Left colon (tissue), 2 donors: ENCODE data around the gene ATRIP. TPM values are rescaled to one million over a fixed set of nuclear protein-coding genes. Genes with fewer than 3 reads are reported as not detected.
"Not testable (repeated sequence)": the region's sequence is repeated elsewhere in the genome, so short reads cannot be mapped to it uniquely, and the experiment has no call there.

ENCODE experiments used
- ATAC-seq: fragments of 200-7000 bp; cut with Tn5 transposase; one replicate; pipeline ENCODE4 v1.9.1; 2020; ENCODE audit warnings: mild to moderate bottlenecking, moderate library complexity
- DNase-seq, 2 donors: peaks; one replicate each; pipeline ENCODE4 v3.0.0-alpha.2; 2020
- intact Hi-C, 2 donors: fragments of 100-400 bp; cut with DNase I in 1 of 2; cut with micrococcal nuclease in 1 of 2; formaldehyde crosslinking; loops; one replicate each; pipeline versions ENCODE4 v1.11.2 to v1.14.0; 2022; cut with DNase I, micrococcal nuclease
- long read RNA-seq: library from polyadenylated mRNA; unstranded; transcript quantifications from one replicate; pipeline ENCODE4 v2.0.0, GENCODE V29; 2021
- total RNA-seq, 2 donors: library from RNA; stranded (reverse); fragmentation: NEBNext Ultra II Directional; extraction: Animal tissue kit (Norgen Biotek cat#: 25700); gene quantifications; one replicate each; pipeline ENCODE4 v1.2.1, GENCODE V29; 2021
- donor health status: DM: no; HTN: no; CAD: no.
- donor health status: DM: yes; HTN: yes; CAD: no.

The ATRIP gene
- 1 to 10 TPM; 3.8 to 4.4 TPM for total RNA-seq
- long read RNA-seq, full-length matches to known transcripts: 3 of 8 reads
- long read RNA-seq, partial matches to known transcripts: 1 of 8 reads
- long read RNA-seq, other reads (novel, unspliced or antisense): 4 of 8 reads

DNA sequence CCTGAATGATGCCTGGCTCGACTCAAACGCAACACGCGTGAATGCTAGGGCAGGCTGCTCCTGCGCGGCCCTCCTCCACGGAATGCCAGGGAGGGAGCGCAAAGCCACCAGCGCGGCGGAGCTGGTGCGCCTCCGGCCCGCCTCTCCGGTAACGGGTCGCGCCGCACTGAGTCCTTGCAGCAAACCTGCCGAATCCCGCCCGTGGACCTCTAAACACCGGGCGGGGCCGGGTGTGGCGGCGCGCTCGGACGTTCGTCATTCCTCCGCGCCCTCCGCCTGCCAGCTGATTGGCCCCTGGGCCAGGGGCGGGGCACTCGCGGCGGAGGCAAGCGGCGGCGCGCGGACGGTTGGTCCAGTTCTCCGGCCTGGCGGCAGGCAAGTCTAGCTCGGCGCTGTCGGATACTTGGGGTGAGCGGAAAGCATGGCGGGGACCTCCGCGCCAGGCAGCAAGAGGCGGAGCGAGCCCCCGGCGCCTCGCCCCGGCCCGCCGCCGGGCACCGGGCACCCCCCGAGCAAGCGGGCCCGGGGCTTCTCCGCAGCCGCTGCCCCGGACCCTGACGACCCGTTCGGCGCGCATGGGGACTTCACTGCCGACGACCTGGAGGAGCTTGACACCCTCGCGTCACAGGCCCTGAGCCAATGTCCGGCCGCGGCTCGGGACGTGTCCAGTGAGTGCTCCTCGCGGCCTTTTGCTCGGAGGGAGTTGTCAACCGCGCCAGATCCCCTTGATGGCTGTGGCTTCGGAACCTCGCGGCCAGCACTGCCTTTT, at the start of gene ATRIP:
Gene ATRIP (plus strand): TSS at position 313 of the 769 bp plus-strand sequence. CDS start 109 bp downstream, at position 422.
- DNase-seq (peak; percentile 90 to 94), ATAC-seq (peak; percentile 98)
- intact Hi-C loops: no loop called here

DNA sequence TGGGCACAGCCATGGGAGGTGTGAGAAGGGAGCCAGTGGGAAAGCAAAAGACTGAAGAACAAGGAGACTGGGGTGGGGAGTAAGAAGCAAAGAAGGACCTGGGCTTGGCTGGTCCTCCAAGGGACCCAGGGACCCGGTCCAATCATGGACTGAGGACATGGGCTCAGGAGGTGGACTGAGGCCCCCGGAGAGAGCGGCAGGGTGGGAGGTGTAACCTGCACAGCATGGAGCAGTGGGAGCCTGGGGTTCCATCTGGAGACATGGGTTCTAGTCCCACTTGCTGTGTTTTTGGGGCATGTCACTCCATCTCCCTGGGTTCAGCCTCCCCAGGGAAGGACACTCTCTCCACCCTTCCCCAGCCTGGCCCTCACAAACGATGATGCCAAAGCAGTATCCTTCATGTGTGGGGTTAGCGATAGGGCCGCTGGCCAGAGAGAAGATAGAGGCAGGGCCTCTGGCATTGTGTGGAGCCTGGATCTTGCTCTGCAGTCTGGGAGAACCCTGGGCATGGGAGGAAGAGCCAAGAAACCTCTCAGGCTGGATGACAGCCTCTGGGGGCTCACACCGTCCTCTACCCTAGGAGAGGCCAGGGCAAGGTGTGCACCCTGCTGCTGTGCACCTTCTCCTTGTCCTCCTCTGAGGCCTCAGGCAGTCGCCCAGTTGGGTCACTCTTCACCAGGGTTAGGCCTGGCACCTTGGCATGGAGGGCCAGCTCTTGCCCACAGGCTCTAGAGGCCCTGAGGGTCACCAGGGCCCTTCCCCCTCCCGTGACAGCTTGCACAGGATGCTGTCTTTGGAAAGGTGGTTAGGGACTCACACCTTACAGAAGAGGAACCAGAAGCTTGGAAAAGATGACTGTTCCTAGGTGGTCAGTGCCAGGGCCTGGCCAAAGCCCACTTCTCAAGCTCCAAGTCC, 48.5 kb upstream of the ATRIP start:
- ATAC-seq (peak; percentile 5), DNase-seq (no peak)
- intact Hi-C loops: loop anchor here in 1 of 2 donors (10.0 kb wide), 1 partner anchor 123 kb away; no protein-coding TSS in a partner anchor

- intact Hi-C loops: loop anchor here in 1 of 2 donors (10.0 kb wide), 1 partner anchor 124 kb away; no protein-coding TSS in a partner anchor
- DNase-seq (no peak), ATAC-seq (peak; percentile 4)
These were observed 47.7 kb upstream of the ATRIP start for GRCh38 chr3:48398701-48399386.

DNA sequence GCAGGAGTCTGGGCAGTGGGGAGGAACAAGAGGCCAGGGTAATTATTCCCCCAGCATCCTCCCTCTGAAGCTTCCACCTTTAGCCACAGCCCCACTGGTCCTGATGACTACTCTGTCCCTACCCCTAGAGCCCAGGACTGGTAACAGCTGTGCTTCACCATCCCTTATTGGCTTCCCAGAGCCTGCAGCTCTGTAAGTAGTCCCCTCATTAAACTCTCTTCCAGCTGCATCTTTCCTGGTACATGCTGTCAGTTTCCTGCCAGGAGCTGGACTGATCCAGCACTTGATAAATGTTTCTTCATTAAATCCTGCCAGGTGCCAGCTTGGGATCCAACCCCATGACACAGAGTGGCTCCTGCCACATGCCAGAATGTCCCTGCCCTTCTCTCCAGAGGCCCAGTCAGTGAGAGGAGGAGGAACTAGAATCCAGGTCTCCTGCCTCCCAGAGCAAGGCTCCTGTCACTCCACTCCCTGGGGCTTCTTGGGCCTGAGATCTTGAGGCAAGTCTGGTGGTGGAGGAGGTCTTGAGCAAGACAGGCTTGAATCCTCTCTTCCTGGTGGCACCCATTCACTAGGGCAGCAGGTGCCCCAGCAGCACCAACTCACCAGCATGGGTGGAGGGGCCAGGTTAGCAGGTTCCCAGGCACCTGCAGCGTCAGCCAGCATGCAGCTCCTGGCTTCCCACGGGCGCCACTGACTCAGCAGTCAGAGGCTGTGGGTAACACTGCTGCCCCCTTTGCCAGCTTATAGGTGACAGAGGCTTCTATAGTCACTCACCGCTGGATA, 47.0 kb upstream of the ATRIP start:
- intact Hi-C loops: loop anchor here in 1 of 2 donors (5.0 to 10.0 kb wide), 3 partner anchors 38 to 148 kb away; no protein-coding TSS in a partner anchor
- DNase-seq: no peak
- peak; percentile 14 for ATAC-seq

DNA sequence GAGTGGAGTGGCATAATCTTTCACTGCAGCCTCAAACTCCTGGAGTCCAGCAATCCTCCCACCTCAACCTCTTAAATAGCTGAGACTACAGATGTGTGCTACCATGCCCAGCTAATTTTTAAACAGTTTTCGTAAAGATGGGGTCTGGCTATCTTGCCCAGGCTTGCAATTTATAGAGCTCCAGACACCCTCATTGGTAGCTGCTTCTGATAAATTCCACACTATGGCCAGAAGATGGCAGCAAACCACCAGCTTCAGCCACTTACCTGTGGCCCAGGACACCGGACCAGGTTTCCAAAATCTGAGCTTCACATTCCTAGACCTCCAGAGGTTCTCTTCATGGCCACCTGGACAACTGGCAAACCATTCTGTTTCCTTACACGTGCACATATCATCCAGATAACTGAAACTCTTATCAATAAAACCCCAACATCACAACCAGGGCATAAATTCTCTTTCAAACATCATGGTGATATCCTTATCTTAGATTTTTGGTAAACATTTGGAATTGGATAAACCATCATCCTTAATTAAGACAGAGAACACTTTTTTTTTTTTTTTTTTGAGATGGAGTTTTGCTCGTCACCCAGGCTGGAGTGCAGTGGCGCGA, 45.6 kb upstream of the ATRIP start:
- DNase-seq: peak in 1 of 2 donors; percentile 52
- peak; percentile 73 for ATAC-seq
- intact Hi-C loops: loop anchor here in 1 of 2 donors (5.0 kb wide), 2 partner anchors 36 to 146 kb away; no protein-coding TSS in a partner anchor

- DNase-seq, ATAC-seq: not testable (repeated sequence)
- intact Hi-C loops: loop anchor here in 1 of 2 donors (5.0 kb wide), 2 partner anchors 36 to 146 kb away; no protein-coding TSS in a partner anchor
These were observed 45.1 kb upstream of the ATRIP start for GRCh38 chr3:48401434-48401901.

GRCh38 chr3:48402281-48402732, 44.2 kb upstream of the ATRIP start:
- peak; percentile 63 to 87 for DNase-seq
- no peak for ATAC-seq
- intact Hi-C loops: loop anchor here in 1 of 2 donors (5.0 kb wide), 2 partner anchors 35 to 145 kb away; no protein-coding TSS in a partner anchor

DNA sequence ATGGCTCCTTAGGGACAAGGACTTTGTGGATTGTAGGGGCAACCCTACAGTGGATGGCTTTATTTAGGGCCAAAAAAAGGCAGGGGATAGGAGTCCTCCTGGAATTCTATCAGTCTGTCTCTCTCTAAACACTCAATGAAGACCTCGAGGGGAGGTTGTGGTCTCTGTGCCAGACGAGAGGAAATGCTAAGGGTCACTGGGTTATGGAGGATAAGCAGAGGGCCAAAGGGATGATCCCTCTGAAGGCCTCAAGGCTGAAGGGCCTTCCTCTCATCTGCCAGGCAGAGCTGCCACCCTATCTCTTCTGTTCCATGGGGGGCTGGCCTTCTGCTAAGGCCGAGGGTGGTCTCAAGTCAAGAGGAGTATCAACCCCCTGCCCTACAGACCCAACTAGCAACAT, 43.6 kb upstream of the ATRIP start:
- DNase-seq: no peak
- no peak for ATAC-seq
- intact Hi-C loops: loop anchor here in 1 of 2 donors (5.0 kb wide), 2 partner anchors 34 to 144 kb away; no protein-coding TSS in a partner anchor

- DNase-seq: no peak
- intact Hi-C loops: loop anchor here in 1 of 2 donors (5.0 kb wide), 2 partner anchors 34 to 144 kb away; no protein-coding TSS in a partner anchor
- ATAC-seq: no peak
These were observed 42.8 kb upstream of the ATRIP start for GRCh38 chr3:48403533-48404439.

- DNase-seq (no peak), ATAC-seq (no peak)
- intact Hi-C loops: loop anchor here in 1 of 2 donors (5.0 kb wide), 2 partner anchors 33 to 143 kb away; no protein-coding TSS in a partner anchor
These were observed 41.8 kb upstream of the ATRIP start for GRCh38 chr3:48404440-48405342.

DNA sequence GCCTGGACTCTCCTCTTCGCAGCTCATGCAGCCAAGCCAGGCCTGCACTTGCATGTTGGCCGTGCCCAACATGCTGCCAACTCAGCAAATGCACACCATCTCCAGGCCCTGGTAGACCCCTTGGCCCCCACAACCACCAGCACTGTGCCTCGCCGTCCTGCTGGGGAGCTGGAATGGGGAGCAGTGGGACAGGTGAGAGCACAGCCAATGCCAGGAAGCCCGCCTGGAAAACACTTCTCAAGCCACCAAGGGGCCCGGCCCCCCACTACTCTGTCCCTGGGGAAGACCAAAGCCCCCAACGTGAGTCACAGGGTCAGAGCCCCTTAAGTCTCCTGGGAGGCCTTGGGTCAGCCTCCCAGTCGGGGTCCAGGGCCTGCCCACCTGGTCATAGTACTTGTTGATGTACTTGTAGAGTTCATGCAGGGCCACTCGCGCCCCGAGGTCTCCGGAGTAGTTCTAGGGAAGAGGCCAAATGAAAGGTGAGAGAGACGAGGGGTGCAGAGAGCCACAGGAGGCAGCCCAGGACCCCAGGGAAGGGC, 41.1 kb upstream of the ATRIP start:
- DNase-seq (peak in 1 of 2 donors; percentile 23), ATAC-seq (no peak)
- intact Hi-C loops: no loop called here

GRCh38 chr3:48405971-48406370, 40.6 kb upstream of the ATRIP start:
- DNase-seq: no peak
- intact Hi-C loops: no loop called here

GRCh38 chr3:48406443-48407431, 39.8 kb upstream of the ATRIP start:
- ATAC-seq: no peak
- no peak for DNase-seq
- intact Hi-C loops: no loop called here

More at GRCh38 chr3:48405971-48406370, 40.6 kb upstream of the ATRIP start:
- no peak for ATAC-seq
